K562 (cell line): ENCODE measurements around the gene DYNC2I2. TPM values are rescaled to one million over a fixed set of nuclear protein-coding genes. Genes with fewer than 3 reads are reported as not detected.

Experiments
- ARID4B ChIP-seq: sonication (generic); formaldehyde crosslinking; IDR thresholded peaks from 2 replicates; pipeline ENCODE4 v1.8.0; 2022; ENCODE audit warnings: mild to moderate bottlenecking, missing genetic modification reagents
- CHD2 ChIP-seq: IDR thresholded peaks from 2 replicates; pipeline ENCODE4 v1.6.1; 2011; ENCODE audit warnings: low read depth, low read length
- E2F3 ChIP-seq: fragments of 250-450 bp; sonication (Bioruptor Pico); IDR thresholded peaks from 2 replicates; pipeline ENCODE4 v1.4.0; 2020; ENCODE audit warnings: mild to moderate bottlenecking
- FUS ChIP-seq: fragments of 200-400 bp; formaldehyde crosslinking; optimal IDR thresholded peaks from 2 replicates; pipeline ENCODE3; 2017; ENCODE audit warnings: low read depth, low read length
- GATAD2A ChIP-seq: fragments of 450-650 bp; IDR thresholded peaks from 2 replicates; pipeline ENCODE4 v1.6.1; 2017
- HNRNPLL ChIP-seq: fragments of 200-400 bp; formaldehyde crosslinking; IDR thresholded peaks from 2 replicates; pipeline ENCODE4 v1.6.1; 2017; ENCODE audit warnings: low read length, low read depth, mild to moderate bottlenecking; ENCODE audit not compliant: poor library complexity, severe bottlenecking
- KAT7 ChIP-seq: sonication (generic); formaldehyde crosslinking; IDR thresholded peaks from 2 replicates; pipeline ENCODE4 v1.8.0; 2022; ENCODE audit warnings: missing genetic modification reagents, mild to moderate bottlenecking, borderline replicate concordance
- LARP7 ChIP-seq: fragments of 450-650 bp; IDR thresholded peaks from 2 replicates; pipeline ENCODE4 v1.6.1; 2016
- LCOR ChIP-seq: sonication (generic); formaldehyde crosslinking; IDR thresholded peaks from 2 replicates; pipeline ENCODE4 v1.8.0; 2022; ENCODE audit warnings: mild to moderate bottlenecking, missing genetic modification reagents
- LEF1 ChIP-seq: fragments of 450-650 bp; IDR thresholded peaks from 2 replicates; pipeline ENCODE4 v1.6.1; 2016; ENCODE audit warnings: mild to moderate bottlenecking
- MTF1 ChIP-seq: fragments of 250-450 bp; sonication (Bioruptor Pico); IDR thresholded peaks from 2 replicates; pipeline ENCODE4 v1.9.0; 2021; ENCODE audit warnings: moderate library complexity, mild to moderate bottlenecking, inconsistent platforms, borderline replicate concordance
- RNF219 ChIP-seq: fragments of 250-450 bp; sonication (Bioruptor Pico); IDR thresholded peaks from 2 replicates; pipeline ENCODE4 v1.5.0; 2022; ENCODE audit warnings: mild to moderate bottlenecking
- SMAD4 ChIP-seq: fragments of 250-450 bp; sonication (Bioruptor Pico); conservative IDR thresholded peaks from 2 replicates; pipeline ENCODE4 v1.8.0; 2021; ENCODE audit warnings: inconsistent platforms, mild to moderate bottlenecking, moderate library complexity
- STAT5B ChIP-seq: fragments of 250-450 bp; sonication (Bioruptor Pico); IDR thresholded peaks from 2 replicates; pipeline ENCODE4 v1.8.0; 2021; ENCODE audit warnings: mild to moderate bottlenecking, inconsistent platforms
- ZNF311 ChIP-seq: fragments of 250-450 bp; sonication (Bioruptor Pico); IDR thresholded peaks from 2 replicates; pipeline ENCODE4 v1.4.0; 2020; ENCODE audit warnings: mild to moderate bottlenecking, moderate library complexity
- ZNF395 ChIP-seq: fragments of 200-800 bp; sonication (Bioruptor generic); IDR thresholded peaks from 2 replicates; pipeline ENCODE4 v1.6.1; 2017; ENCODE audit warnings: missing genetic modification characterization, missing compliant biosample characterization
- ZNF830 ChIP-seq: fragments of 250-450 bp; sonication (Bioruptor Pico); IDR thresholded peaks from 2 replicates; pipeline ENCODE4 v1.5.0; 2021; ENCODE audit warnings: mild to moderate bottlenecking
- polyA plus RNA-seq, 8 experiments: library from polyadenylated mRNA; depleted of rRNA in 4 of 8; stranded (reverse) in 5 of 8; unstranded in 3 of 8; fragments of >200 nt; fragmentation: Nextera tagmentation in 2 of 8; fragmentation: Illumina TruSeq in 1 of 8; extraction: Ambion mirVana in 2 of 8; extraction: Trizol in 1 of 8; gene quantifications; 2 replicates each; pipeline versions ENCODE4 v1.2.1 to v1.2.3, GENCODE V29; 2011 to 2014; ENCODE audit warnings: inconsistent platforms in 1 of 8, missing spikeins in 1 of 8
- total RNA-seq, 7 experiments: library from RNA; depleted of rRNA in 6 of 7; stranded (reverse); fragments of >200 nt in 6 of 7; fragmentation: Illumina TruSeq in 2 of 7; extraction: Trizol in 2 of 7; gene quantifications; 2 replicates each; pipeline versions ENCODE4 v1.2.1 to v1.2.3, GENCODE V29; 2011 to 2021; ENCODE audit warnings: low replicate concordance in 1 of 7
- TF ChIP-seq, protein P1 (sequence below): sonication (generic); formaldehyde crosslinking; IDR thresholded peaks from 2 replicates; pipeline ENCODE4 v1.8.0; 2022; ENCODE audit warnings: missing genetic modification reagents, mild to moderate bottlenecking, moderate library complexity, borderline replicate concordance

Gene DYNC2I2
- total and polyA plus RNA-seq, 9 of the 15 experiments (the other 6 are each of a cell fraction or from before 2014, with no cell fraction given): 1.5 to 249 (median 70.0) TPM

GRCh38 chr9:128688501-128689292 is 32.0 kb upstream of the DYNC2I2 start, which contains the start of gene SET (continued):
- TF ChIP-seq LEF1: peak; percentile 59; the same call in 1 of the 2 replicates
- 0 out of 2 replicates have a peak, but pooled peaks have one; percentile 17 for TF ChIP-seq LCOR (CRISPR knock-in tag)
- TF ChIP-seq RNF219 (CRISPR knock-in tag): no peak
- peak; percentile 58 for TF ChIP-seq HNRNPLL
- TF ChIP-seq, protein P1, sequence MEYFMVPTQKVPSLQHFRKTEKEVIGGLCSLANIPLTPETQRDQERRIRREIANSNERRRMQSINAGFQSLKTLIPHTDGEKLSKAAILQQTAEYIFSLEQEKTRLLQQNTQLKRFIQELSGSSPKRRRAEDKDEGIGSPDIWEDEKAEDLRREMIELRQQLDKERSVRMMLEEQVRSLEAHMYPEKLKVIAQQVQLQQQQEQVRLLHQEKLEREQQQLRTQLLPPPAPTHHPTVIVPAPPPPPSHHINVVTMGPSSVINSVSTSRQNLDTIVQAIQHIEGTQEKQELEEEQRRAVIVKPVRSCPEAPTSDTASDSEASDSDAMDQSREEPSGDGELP (CRISPR knock-in tag): peak; percentile 67; the same call in 1 of the 2 replicates
- peak; percentile 80; the same call in 1 of the 2 replicates for TF ChIP-seq GATAD2A
- TF ChIP-seq MTF1 (CRISPR knock-in tag): 0 out of 2 replicates have a peak, but pooled peaks have one; percentile 68
- no peak for TF ChIP-seq STAT5B (CRISPR knock-in tag)
- TF ChIP-seq ARID4B (CRISPR knock-in tag): peak; percentile 52; the same call in 1 of the 2 replicates
- peak; percentile 89 for TF ChIP-seq FUS
- TF ChIP-seq SMAD4 (CRISPR knock-in tag): peak; percentile 96
- peak; percentile 58 for TF ChIP-seq CHD2
- 0 out of 2 replicates have a peak, but pooled peaks have one; percentile 74 for TF ChIP-seq ZNF395
- peak; percentile 96; the same call in 1 of the 2 replicates for TF ChIP-seq KAT7 (CRISPR knock-in tag)
- peak; percentile 73 for TF ChIP-seq ZNF311
- no peak for TF ChIP-seq LARP7
- peak; percentile 94 for TF ChIP-seq E2F3
- 0 out of 2 replicates have a peak, but pooled peaks have one; percentile 31 for TF ChIP-seq ZNF830 (CRISPR knock-in tag)
